D721Med (cell line): ENCODE data around the gene LINGO1.
A peak's percentile ranks its signal among the peaks of the same experiment; 100 is the strongest.

Source experiments
- DNase-seq: peaks from one replicate; pipeline ENCODE4 v3.0.0; 2011; ENCODE audit warnings: low spot score; ENCODE audit not compliant: insufficient read length
- FAIRE-seq: peaks from 2 replicates; lab custom pipeline; 2011; peaks lifted over from hg19 to GRCh38; lab: Jason Lieb, UNC
- TF ChIP-seq, protein P1 (sequence below): IDR thresholded peaks from 2 replicates; pipeline ENCODE4 v1.5.1; 2012; ENCODE audit warnings: mild to moderate bottlenecking, control low read depth; ENCODE audit not compliant: insufficient read depth; ENCODE audit errors: missing control alignments

Gene LINGO1

GRCh38 chr15:77580996-77581682 is 51.6 kb downstream of the LINGO1 start:
- FAIRE-seq (no peak), DNase-seq (no peak)
- TF ChIP-seq, protein P1, sequence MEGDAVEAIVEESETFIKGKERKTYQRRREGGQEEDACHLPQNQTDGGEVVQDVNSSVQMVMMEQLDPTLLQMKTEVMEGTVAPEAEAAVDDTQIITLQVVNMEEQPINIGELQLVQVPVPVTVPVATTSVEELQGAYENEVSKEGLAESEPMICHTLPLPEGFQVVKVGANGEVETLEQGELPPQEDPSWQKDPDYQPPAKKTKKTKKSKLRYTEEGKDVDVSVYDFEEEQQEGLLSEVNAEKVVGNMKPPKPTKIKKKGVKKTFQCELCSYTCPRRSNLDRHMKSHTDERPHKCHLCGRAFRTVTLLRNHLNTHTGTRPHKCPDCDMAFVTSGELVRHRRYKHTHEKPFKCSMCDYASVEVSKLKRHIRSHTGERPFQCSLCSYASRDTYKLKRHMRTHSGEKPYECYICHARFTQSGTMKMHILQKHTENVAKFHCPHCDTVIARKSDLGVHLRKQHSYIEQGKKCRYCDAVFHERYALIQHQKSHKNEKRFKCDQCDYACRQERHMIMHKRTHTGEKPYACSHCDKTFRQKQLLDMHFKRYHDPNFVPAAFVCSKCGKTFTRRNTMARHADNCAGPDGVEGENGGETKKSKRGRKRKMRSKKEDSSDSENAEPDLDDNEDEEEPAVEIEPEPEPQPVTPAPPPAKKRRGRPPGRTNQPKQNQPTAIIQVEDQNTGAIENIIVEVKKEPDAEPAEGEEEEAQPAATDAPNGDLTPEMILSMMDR = no peak

DNA sequence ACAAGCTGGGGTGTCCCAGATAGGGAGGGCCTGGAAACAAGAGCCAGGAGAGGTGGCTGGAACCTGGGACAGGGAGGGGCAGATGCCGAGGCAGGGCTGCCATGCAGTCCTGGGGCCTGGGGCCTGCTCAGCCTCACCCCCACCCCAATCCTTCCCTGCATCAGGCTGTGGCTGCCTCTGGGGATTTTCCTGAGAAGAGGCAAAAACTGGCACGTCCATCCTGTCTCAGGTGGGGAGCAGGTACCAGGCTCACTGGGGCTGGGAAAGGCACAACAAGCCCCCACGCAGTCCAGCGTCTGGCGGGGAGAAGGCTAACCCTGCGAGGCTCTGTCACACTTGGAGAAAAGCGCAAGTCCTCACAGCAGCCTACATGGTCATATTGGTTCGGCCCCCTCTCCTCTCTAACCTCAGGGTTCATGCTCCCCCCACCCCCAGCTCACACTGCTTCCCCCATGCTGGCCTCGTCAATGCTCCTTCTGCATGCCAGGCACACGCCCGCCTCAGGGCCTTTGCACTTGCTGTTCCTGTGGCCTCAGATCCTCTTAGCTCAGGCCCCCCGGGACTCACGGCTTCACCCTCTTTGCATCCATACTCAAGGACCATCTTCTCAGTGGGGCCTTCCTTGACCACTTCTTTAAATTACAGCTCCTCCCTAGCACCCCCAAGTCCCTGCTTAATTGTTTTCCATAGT is 53.1 kb downstream of the LINGO1 start:
- DNase-seq = no peak
- FAIRE-seq = no peak
- TF ChIP-seq, protein P1 = no peak

- TF ChIP-seq, protein P1 = no peak
- FAIRE-seq = no peak
- no peak for DNase-seq
Measured at GRCh38 chr15:77578641-77579372, 53.9 kb downstream of the LINGO1 start.

DNA sequence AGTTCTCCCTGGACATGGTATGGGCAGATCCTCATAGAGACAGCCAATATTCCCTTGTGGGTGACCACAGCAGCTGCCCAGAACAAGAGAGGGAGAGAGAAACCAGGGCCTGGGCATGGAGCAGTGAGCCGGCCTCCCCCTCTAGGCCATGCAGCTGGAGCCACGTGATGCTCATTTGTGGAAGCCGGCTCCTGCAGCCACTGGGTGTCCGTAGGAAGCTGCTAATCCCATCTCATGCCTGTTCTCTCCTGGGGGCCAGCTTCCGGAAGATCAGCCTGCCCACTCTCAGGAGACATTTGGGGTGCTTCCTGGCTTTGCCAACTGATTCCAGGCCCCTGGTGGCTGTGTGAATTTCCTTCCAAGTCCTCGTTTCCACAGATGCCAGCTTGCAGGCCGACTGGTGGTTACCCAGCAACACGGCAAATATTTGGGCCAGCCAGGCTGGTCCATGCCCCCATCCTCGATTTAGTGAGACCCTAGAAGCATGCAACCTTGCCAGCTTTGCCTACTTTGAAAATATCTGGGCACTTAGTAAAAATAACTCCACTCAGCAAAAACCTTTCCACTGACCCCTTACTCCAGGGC is 55.3 kb downstream of the LINGO1 start:
- no peak for FAIRE-seq
- peak; percentile 64 for DNase-seq

DNA sequence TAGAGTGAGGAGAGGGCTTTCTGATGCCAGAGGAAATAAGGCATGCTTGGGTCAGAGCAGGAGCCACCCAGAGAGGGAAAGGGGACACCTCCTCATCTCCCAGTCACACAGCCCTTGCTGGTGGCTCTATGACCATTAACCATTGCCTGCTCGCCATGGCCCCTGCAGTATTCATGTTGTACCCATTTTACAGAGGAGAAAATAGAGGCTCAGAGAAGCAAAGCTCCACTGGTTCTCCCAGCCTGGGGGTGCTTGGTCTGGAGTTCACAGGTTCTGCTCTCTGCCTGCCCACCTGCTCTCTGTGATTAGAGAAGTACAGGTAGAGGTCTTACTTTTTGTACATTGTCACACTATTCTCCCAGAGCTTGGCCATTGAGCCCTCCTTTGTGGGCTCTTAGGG is 56.2 kb downstream of the LINGO1 start:
- FAIRE-seq (no peak), DNase-seq (no peak)
- TF ChIP-seq, protein P1 = no peak

More for the DNA sequence above, 55.3 kb downstream of the LINGO1 start:
- TF ChIP-seq, protein P1 = no peak

- FAIRE-seq = no peak
- TF ChIP-seq, protein P1 = no peak
- DNase-seq = no peak
Measured at GRCh38 chr15:77575203-77575934, 57.3 kb downstream of the LINGO1 start.
